HG03442 (cell line): ENCODE results near the gene CDH23.

ENCODE experiments used
- ATAC-seq: cut with Tn5 transposase; IDR thresholded peaks from one replicate; pipeline ENCODE4 v1.9.1; 2021; ENCODE audit warnings: mild to moderate bottlenecking, moderate library complexity; ENCODE audit not compliant: unreplicated experiment

Gene CDH23

GRCh38 chr10:71438761-71439160 is 42.0 kb downstream of the CDH23 start:
- no peak for ATAC-seq

GRCh38 chr10:71439670-71440425 is 43.1 kb downstream of the CDH23 start:
- ATAC-seq: no peak

GRCh38 chr10:71440506-71441035 is 43.9 kb downstream of the CDH23 start:
- ATAC-seq: no peak

GRCh38 chr10:71442000-71442399 is 45.3 kb downstream of the CDH23 start:
- ATAC-seq: no peak

GRCh38 chr10:71442859-71443570 is 46.3 kb downstream of the CDH23 start:
- ATAC-seq: no peak

- ATAC-seq: no peak
These were observed 47.0 kb downstream of the CDH23 start for GRCh38 chr10:71443676-71444075.

DNA sequence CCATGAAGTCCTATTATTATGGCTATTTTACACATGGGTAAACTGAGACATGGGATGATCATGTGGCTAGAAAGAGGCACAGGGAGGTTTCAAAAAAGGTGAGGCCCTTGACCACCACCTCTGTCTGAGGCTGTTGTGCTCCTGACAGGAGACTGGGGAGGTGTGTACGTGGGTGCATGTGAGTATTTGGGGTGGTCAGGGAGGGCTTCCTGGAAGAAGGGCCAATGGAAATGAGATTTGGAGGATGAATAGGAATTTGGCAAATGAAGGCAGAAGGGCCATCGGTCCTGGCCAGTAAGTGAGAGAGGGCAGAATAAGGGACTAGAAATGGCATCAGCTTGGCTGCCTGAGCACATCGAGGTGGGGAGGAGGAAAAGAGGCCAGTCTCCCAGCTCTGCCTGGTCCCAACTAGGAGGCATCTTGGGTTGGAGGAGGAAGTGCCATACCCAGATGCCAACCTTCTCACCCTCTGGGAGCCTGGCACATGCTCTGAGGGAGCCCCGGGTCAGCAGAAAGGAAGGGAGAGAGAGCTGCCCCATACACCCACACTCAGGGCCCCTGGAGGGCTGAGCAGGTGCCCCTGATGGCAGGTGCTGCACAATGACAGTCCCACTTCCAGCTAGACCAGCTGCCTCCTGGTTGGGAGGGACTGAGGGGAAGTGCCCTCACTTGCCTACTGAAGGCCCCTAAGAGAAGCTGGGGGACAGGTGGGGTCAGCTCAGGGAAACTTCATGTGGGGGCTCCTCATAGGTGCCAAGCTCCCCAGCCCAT is 47.7 kb downstream of the CDH23 start:
- no peak for ATAC-seq

- no peak for ATAC-seq
These were observed 51.0 kb downstream of the CDH23 start for GRCh38 chr10:71447676-71448075.

DNA sequence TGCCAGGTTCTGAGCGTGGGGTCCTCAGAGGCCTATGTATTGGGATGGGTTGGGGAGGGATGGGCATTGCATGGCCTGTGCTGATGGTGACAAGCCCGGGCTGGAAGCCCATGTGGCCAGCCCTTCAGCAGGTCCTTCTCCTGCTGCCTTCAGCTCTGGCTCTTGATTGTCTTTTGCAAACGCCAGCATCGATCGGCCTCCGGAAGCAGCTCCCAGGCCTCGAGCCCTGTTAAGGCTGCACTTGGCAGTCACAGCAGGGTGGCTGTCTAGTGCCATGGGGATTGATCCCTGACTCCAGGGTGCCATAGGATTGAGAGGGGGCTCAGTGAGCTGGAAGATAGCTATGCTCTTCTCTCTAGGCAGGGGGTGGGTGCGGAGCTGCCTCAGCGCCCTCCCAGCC is 51.4 kb downstream of the CDH23 start:
- ATAC-seq: no peak

DNA sequence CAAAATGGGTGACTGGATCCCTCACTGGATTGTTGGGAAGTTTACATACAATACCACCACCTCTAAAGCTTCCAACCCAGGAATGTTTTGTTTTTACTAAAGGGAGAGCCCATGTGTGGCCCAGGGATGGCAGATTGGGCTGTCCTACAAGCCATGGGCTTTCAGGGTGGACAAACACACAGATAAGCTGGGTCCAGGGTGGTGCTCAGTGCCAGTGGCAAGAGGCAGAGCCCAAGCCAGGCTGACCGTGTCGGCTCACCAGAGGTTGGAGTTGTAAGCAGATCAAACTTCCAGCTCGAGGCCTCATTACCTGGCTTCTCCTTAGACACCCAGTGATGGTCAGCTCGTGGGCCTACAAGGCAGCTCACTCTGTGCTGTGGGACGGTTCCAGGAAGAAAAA is 52.3 kb downstream of the CDH23 start:
- ATAC-seq: no peak

- no peak for ATAC-seq
These were observed 55.0 kb downstream of the CDH23 start for GRCh38 chr10:71451754-71452153.

GRCh38 chr10:71453186-71453585 is 56.5 kb downstream of the CDH23 start:
- no peak for ATAC-seq

DNA sequence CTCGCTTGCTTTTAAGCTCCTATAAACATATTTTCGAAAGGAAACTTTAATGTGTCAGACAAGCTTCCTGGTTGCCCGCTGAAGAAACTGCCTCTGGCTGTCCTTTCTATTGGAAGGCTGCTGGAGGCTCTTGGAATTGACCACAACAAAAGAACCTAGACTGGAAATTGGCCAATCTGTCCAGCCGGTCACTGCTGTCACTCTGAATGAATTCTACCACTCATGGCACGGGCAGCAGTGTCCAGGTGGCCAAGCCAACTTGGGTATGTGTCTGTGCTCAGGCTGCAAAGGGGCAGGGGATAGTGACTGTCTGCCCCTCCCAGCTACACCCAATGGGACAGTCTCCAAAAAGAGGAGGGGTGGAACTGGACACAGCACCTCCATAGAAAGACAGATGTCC is 57.6 kb downstream of the CDH23 start:
- no peak for ATAC-seq

DNA sequence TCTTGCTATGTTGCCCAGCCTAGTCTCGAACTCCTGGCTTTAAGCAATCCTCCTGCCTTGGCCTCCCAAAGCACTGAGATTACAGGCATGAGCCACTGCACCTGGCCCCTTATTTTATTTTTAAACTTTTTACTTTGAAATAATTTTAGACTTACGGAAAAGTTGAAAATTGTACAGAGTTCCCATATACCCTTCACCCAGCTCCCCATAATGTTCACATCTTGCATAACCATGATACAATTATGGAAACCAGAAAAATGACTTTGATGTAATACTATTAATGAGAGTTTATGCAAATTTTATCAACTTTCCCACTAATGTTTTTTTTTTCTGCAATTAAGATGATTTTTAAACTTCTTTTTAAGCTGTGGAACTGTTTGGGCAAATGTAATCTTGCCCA is 58.3 kb downstream of the CDH23 start:
- ATAC-seq: no peak

DNA sequence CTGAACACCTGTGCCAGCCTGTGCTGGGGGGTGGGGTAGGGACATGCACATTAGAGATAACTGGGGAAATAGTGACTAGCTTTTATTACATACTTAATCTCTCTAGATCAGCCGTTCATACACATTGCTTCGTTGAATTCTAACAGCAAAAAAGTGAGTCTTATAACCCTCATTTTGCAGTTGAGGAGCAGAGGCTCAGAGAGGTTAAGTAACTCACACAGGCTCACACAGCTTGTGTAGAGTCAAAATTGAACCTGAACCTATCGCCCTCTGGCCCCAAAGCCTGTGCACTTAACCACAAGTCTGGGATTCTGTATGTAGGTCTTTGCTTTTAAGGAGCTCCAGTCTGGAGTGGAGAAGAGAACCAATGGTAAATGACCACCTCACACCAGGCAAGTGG is 59.9 kb downstream of the CDH23 start:
- ATAC-seq: no peak

DNA sequence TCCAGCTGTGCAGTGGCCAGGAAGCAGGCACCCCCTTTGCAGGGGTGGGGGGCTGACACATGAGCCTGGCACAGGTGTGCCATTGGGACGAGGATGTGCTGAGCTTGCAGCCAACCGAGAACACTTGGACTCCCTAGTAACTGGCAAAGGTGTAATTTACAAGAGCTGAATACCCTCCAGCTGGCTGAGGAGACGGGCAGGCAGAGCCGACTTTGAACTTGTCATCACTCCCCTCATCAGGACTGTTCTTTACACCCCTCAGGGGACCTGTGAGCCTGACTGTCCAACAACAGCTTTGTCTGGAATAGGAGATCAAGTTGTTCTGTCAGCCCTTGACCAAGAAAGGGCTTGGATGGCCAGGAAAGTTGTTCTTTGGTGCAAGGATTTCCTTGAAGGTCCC is 61.2 kb downstream of the CDH23 start:
- no peak for ATAC-seq

GRCh38 chr10:71458387-71458786 is 61.7 kb downstream of the CDH23 start:
- ATAC-seq: no peak

DNA sequence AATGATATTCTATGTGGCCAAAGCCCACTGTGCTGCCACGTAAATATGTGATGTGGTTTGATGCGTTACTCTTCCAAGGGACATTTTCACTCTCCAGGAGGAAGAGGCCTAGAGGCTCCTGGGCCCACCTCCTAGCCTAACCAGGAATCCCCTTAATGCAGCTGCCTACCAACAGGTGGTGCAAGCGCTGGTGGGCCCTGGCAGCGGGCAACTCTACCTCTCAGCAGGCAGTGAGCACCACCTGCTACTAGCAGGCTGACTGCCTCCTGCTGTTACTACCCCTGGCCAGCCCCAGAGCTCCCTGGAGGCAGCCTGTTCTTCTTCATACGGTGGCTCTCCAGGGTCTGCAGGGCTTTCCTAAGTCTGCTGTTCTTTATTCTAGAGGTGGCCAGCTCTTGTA is 62.8 kb downstream of the CDH23 start:
- ATAC-seq: no peak

GRCh38 chr10:71460615-71461014 is 63.9 kb downstream of the CDH23 start:
- ATAC-seq: no peak

DNA sequence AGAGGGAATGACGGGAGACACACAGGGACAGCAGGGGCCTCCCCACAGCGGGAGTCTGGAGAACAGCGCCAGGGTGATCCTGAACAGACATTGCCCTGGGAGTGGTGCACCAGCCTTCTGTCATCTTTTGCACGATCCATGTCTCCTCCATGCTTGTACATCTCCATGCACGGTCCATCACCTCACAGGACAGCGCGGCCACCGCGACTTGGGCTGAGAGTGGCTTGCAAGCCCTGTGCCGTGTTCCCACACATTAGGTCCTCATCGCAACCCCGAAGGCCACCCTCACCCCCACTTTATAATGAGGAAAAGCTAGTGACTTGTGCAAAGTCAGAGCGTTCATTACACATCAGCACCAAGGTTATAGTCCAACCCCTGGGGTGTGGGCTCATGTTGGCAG is 64.7 kb downstream of the CDH23 start:
- no peak for ATAC-seq

DNA sequence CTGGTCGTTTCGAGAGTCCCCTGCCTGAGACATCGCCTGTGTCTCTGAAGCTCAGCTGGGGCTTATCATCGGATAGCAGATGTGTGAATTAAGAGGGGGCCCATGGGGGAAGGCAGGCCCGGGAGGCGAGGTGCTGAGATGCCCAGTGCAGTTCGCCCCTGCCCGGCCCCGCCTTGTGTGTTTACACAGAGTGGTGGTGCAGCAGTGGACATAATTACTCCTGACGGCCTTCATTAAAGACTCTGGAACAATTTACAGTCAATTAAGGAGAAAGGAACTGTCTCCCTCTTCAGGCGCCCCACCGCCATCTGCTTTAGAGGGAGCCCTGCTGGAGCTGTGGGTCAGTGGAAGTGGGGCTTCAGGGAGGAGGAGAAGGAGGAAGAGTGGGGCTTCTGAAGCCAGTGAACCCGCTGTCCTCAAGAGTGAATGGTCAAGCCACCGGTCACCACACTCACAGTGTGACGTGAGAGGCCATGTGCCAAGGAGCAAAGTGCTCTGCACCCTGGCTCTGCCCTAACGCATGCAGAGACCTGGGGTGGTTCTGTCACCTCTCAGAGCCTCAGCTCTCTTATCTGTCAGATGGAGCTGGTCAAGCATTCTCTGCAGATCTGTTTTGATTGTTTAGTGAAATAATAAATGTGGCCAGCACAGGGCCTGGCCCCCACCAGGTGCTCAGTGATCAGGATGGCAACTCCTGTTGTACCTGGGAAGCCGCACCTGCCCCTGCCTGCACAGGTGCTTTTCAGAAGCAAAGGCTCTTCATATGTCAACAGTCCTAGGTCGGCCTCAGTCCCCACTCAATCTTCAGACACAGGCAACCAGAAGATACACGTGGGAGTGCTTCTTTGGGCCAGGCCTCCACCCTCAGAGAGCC is 65.6 kb downstream of the CDH23 start:
- ATAC-seq: no peak
